K562 (cell line): ENCODE results near the gene PPM1F. TPM values are rescaled to one million over a fixed set of nuclear protein-coding genes. Genes with fewer than 3 reads are reported as not detected.

Experiments
- ATAC-seq: fragments of 200-7000 bp; cut with Tn5 transposase; 3 replicates; pipeline ENCODE4 v1.9.1; 2020; ENCODE audit warnings: moderate library complexity
- BruUV-seq: library from RNA; stranded (reverse); fragments of 400-500 nt; replicated peaks from 2 replicates; lab custom pipeline; 2021; lab: Mats Ljungman, UMichigan
- CTCF ChIA-PET: fragments of 300-600 bp; formaldehyde crosslinking; extraction: SDS; loops from one replicate; lab custom pipeline; 2021; ENCODE audit warnings: low intra/inter-chr PET ratio; lab: Yijun Ruan, JAX
- POLR2A ChIA-PET: fragments of 300-600, 350-650 bp; sonication (Branson Sonifier 250); formaldehyde crosslinking; extraction: SDS; loops from one replicate; lab custom pipeline; 2021; ENCODE audit warnings: antibody characterized with exemption, inconsistent platforms; lab: Yijun Ruan, JAX
- DNase-seq, 4 experiments: peaks; one replicate each; pipeline versions ENCODE4 v3.0.0 to v3.0.0-alpha.2; 2011 to 2018; ENCODE audit warnings: low spot score in 3 of 4, mixed read lengths in 3 of 4; ENCODE audit errors: extremely low read depth in 1 of 4
- FAIRE-seq: peaks from 2 replicates; lab custom pipeline; 2011; peaks lifted over from hg19 to GRCh38; lab: Jason Lieb, UNC
- H2AFZ ChIP-seq: 2 replicates; pipeline ENCODE4 v1.6.0; 2011; ENCODE audit warnings: low read depth, low read length, control low read depth, inconsistent platforms
- H3K27ac ChIP-seq: fragments of 200-600 bp; 3 replicates; pipeline ENCODE4 v1.8.0; 2011; ENCODE audit warnings: low read depth, mild to moderate bottlenecking, control low read depth, inconsistent platforms, low read length, moderate library complexity, mixed read lengths; ENCODE audit errors: extremely low read depth
- H3K27me3 ChIP-seq, 2 experiments: fragments of 300-600 bp in 1 of 2; 2 replicates in 1 of 2; 3 replicates in 1 of 2; pipeline versions ENCODE4 v1.6.0 to v1.8.0; 2011; ENCODE audit warnings: inconsistent platforms in 2 of 2, low read length in 2 of 2, mild to moderate bottlenecking in 1 of 2, mixed read lengths in 1 of 2, moderate library complexity in 1 of 2; ENCODE audit not compliant: control insufficient read depth in 2 of 2, insufficient read depth in 2 of 2
- H3K36me3 ChIP-seq: fragments of 300-600 bp; 3 replicates; pipeline ENCODE4 v1.8.0; 2011; ENCODE audit warnings: mild to moderate bottlenecking, low read length, inconsistent platforms; ENCODE audit not compliant: control insufficient read depth, insufficient read depth
- H3K4me1 ChIP-seq, 2 experiments: fragments of 200-600 bp in 1 of 2; replicated peaks in 1 of 2; 2 replicates in 1 of 2; 3 replicates in 1 of 2; pipeline versions ENCODE4 v1.5.1 to v1.8.0; 2011; ENCODE audit warnings: inconsistent platforms in 2 of 2, low read length in 2 of 2, mild to moderate bottlenecking in 1 of 2, mixed read lengths in 1 of 2, moderate library complexity in 1 of 2; ENCODE audit not compliant: control insufficient read depth in 2 of 2, insufficient read depth in 2 of 2
- H3K4me2 ChIP-seq: 2 replicates; pipeline ENCODE4 v1.6.1; 2011; ENCODE audit warnings: low read length, control low read depth, inconsistent platforms, mixed read lengths; ENCODE audit not compliant: insufficient read depth
- H3K4me3 ChIP-seq: fragments of 200-600 bp; sonication (generic), shearing (Covaris generic); 2 replicates; pipeline ENCODE4 v1.5.1; 2016; ENCODE audit warnings: control low read depth, inconsistent platforms
- H3K79me2 ChIP-seq: fragments of 200-600 bp; 3 replicates; pipeline ENCODE4 v1.8.0; 2011; ENCODE audit warnings: low read length, inconsistent platforms; ENCODE audit not compliant: control insufficient read depth, insufficient read depth
- H3K9ac ChIP-seq, 2 experiments: 2 replicates each; pipeline versions ENCODE4 v1.6.0 to v1.6.1; 2011; ENCODE audit warnings: low read depth in 2 of 2, low read length in 2 of 2, control low read depth in 1 of 2, inconsistent platforms in 1 of 2, mild to moderate bottlenecking in 1 of 2, mixed read lengths in 1 of 2; ENCODE audit not compliant: insufficient read depth in 1 of 2
- H3K9me1 ChIP-seq: one replicate; pipeline ENCODE4 v1.6.0; 2011; ENCODE audit warnings: inconsistent platforms, mild to moderate bottlenecking, low read length, moderate library complexity; ENCODE audit not compliant: control insufficient read depth, insufficient read depth
- H3K9me3 ChIP-seq: replicated peaks from 2 replicates; pipeline ENCODE4 v1.5.1; 2011; ENCODE audit warnings: low read depth, low read length, inconsistent platforms; ENCODE audit not compliant: control insufficient read depth, insufficient read depth
- H4K20me1 ChIP-seq: replicated peaks from 2 replicates; pipeline ENCODE4 v1.6.1; 2011; ENCODE audit warnings: low read length, inconsistent platforms, mixed read lengths; ENCODE audit not compliant: control insufficient read depth, insufficient read depth
- BCOR ChIP-seq: fragments of 450-650 bp; IDR thresholded peaks from 2 replicates; pipeline ENCODE4 v1.6.1; 2016
- BHLHE40 ChIP-seq: IDR thresholded peaks from 2 replicates; pipeline ENCODE4 v1.6.1; 2011; ENCODE audit warnings: low read length, improper control_type of control experiment
- ETS1 ChIP-seq: conservative IDR thresholded peaks from 2 replicates; pipeline ENCODE4 v1.6.1; 2011; ENCODE audit warnings: low read depth, mild to moderate bottlenecking, low read length; ENCODE audit not compliant: control insufficient read depth
- FOXA3 ChIP-seq, 2 experiments: fragments of 450-650 bp in 1 of 2; sonication (generic) in 1 of 2; formaldehyde crosslinking; IDR thresholded peaks in 1 of 2; conservative IDR thresholded peaks in 1 of 2; 2 replicates each; pipeline versions ENCODE4 v1.4.0 to v1.8.0; 2020 to 2022; ENCODE audit warnings: mild to moderate bottlenecking in 2 of 2, missing genetic modification reagents in 1 of 2
- JUN ChIP-seq, 2 experiments: sonication (generic) in 1 of 2; formaldehyde crosslinking in 1 of 2; IDR thresholded peaks; 2 replicates each; pipeline versions ENCODE4 v1.6.1 to v1.8.0; 2012 to 2022; ENCODE audit warnings: borderline replicate concordance in 2 of 2, mild to moderate bottlenecking in 2 of 2, improper control_type of control experiment in 1 of 2, low read depth in 1 of 2, low read length in 1 of 2, missing genetic modification reagents in 1 of 2
- KLF10 ChIP-seq: fragments of 250-450 bp; sonication (Bioruptor Pico); IDR thresholded peaks from 2 replicates; pipeline ENCODE4 v1.6.1; 2021; ENCODE audit warnings: matching md5 sums
- PCBP1 ChIP-seq: fragments of 200-400 bp; formaldehyde crosslinking; IDR thresholded peaks from 2 replicates; pipeline ENCODE4 v1.6.1; 2018; ENCODE audit warnings: mild to moderate bottlenecking, low read depth, low read length; ENCODE audit not compliant: poor library complexity, severe bottlenecking
- PRMT5 ChIP-seq: sonication (generic); formaldehyde crosslinking; IDR thresholded peaks from 2 replicates; pipeline ENCODE4 v1.5.0; 2020; ENCODE audit warnings: missing genetic modification reagents
- RBM14 ChIP-seq: fragments of 200-400 bp; formaldehyde crosslinking; IDR thresholded peaks from 2 replicates; pipeline ENCODE4 v1.6.1; 2018; ENCODE audit warnings: low read depth, mild to moderate bottlenecking, low read length, moderate library complexity, borderline replicate concordance; ENCODE audit not compliant: insufficient read depth
- SETDB1 ChIP-seq: IDR thresholded peaks from one replicate; pipeline ENCODE4 v1.6.1; 2012; ENCODE audit warnings: low read length, control low read depth, inconsistent platforms
- SMARCE1 ChIP-seq: fragments of 450-650 bp; IDR thresholded peaks from 2 replicates; pipeline ENCODE4 v1.7.1; 2016; ENCODE audit warnings: mild to moderate bottlenecking
- THAP7 ChIP-seq: fragments of 250-450 bp; sonication (Bioruptor Pico); IDR thresholded peaks from 2 replicates; pipeline ENCODE4 v1.5.0; 2021
- ZBTB34 ChIP-seq: fragments of 250-450 bp; sonication (Bioruptor Pico); IDR thresholded peaks from 2 replicates; pipeline ENCODE4 v1.8.0; 2021; ENCODE audit warnings: mild to moderate bottlenecking, moderate library complexity
- ZNF143 ChIP-seq: sonication (generic); formaldehyde crosslinking; IDR thresholded peaks from 2 replicates; pipeline ENCODE4 v1.9.0; 2022; ENCODE audit warnings: mild to moderate bottlenecking, missing genetic modification reagents
- ZNF197 ChIP-seq: fragments of 200-800 bp; sonication (Bioruptor generic); IDR thresholded peaks from 2 replicates; pipeline ENCODE4 v1.6.1; 2016; ENCODE audit warnings: low read depth, missing genetic modification characterization, missing compliant biosample characterization
- WGBS: fragments of 100-300 bp; shearing (Covaris generic); methylation state at CpG from one replicate; pipeline ENCODE4 v1.1.6; 2016; ENCODE audit warnings: low coverage, mixed read lengths; ENCODE audit not compliant: insufficient coverage; ENCODE audit errors: missing lambda C conversion rate; 5-methylcytosine and 5-hydroxymethylcytosine counted together
- in situ Hi-C: fragments of 300-500 bp; cut with MboI; formaldehyde crosslinking; loops from 4 replicates; pipeline ENCODE4 v1.15.0; 2018; ENCODE audit warnings: inconsistent platforms, mixed read lengths
- intact Hi-C: fragments of 100-400 bp; cut with micrococcal nuclease; formaldehyde crosslinking; loops from 2 replicates; pipeline ENCODE4 v1.14.2; 2022
- polyA plus RNA-seq, 8 experiments: library from polyadenylated mRNA; depleted of rRNA in 4 of 8; stranded (reverse) in 5 of 8; unstranded in 3 of 8; fragments of >200 nt; fragmentation: Nextera tagmentation in 2 of 8; fragmentation: Illumina TruSeq in 1 of 8; extraction: Ambion mirVana in 2 of 8; extraction: Trizol in 1 of 8; gene quantifications; 2 replicates each; pipeline versions ENCODE4 v1.2.1 to v1.2.3, GENCODE V29; 2011 to 2014; ENCODE audit warnings: inconsistent platforms in 1 of 8, missing spikeins in 1 of 8
- total RNA-seq, 7 experiments: library from RNA; depleted of rRNA in 6 of 7; stranded (reverse); fragments of >200 nt in 6 of 7; fragmentation: Illumina TruSeq in 2 of 7; extraction: Trizol in 2 of 7; gene quantifications; 2 replicates each; pipeline versions ENCODE4 v1.2.1 to v1.2.3, GENCODE V29; 2011 to 2021; ENCODE audit warnings: low replicate concordance in 1 of 7
- TF ChIP-seq, protein P1 (sequence below): sonication (generic); formaldehyde crosslinking; IDR thresholded peaks from 2 replicates; pipeline ENCODE4 v1.9.0; 2022; ENCODE audit warnings: mild to moderate bottlenecking, missing genetic modification reagents

Gene PPM1F
- total and polyA plus RNA-seq, 9 of the 15 experiments (the other 6 are each of a cell fraction or from before 2014, with no cell fraction given): 2.1 to 159 (median 64.0) TPM

DNA sequence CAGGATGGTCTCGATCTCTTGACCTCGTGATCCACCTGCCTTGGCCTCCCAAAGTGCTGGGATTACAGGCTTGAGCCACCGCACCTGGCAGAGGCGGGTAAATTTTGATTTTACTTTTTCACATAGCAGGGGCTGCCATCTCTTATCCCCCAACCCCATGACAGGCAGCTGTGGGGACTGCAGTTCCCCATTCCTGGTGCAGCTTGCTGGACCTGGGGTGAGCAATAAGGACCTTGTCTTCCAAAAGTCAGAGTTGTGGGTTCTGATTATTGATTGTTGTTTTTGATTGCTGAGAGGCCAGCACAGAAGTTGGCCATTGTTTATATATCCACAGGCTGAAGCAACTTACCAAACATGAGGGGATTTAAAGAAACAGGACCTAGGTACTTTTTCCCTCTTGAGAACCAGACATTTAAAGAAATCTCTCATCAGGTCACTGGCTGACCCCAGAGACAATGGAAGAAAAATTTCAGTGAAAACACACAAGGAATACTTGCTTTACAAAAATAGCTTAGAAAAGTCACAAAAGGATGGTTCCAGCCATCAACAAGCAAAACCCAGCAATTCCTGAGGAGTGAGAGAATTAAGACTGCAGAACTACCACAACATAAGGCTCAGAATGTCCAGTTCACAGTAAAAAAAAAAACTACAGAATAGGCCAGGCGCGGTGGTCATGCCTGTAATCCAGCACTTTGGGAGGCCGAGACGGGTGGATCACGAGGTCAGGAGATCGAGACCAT is 63.2 kb downstream of the PPM1F start:
- Histone ChIP-seq H3K9me1 (no peaks in the 10 kb centered on the region), H3K27me3 (peaks cover 10 to 18% of the 10 kb centered on the region in 2 experiments; a peak in 3 of 5 replicates), H3K4me1 (no peaks in the 10 kb centered on the region), H3K27ac (no peak overlapping the region), H3K9ac (no peak overlapping the region), H2AFZ (no peak overlapping the region), H3K36me3 (no peaks in the 10 kb centered on the region), H3K4me2 (no peak overlapping the region), H3K9me3 (no peaks in the 10 kb centered on the region), H3K79me2 (no peaks in the 10 kb centered on the region), H3K4me3 (no peak overlapping the region), H4K20me1 (no peaks in the 10 kb centered on the region)
- in situ Hi-C loops: no loop called here
- DNase-seq (peak in 1 of 4 experiments; percentile 30), FAIRE-seq (no peak), ATAC-seq (peak; percentile 8; the same call in 2 of the 3 replicates)
- BruUV-seq: no TSS peak
- ChIA-PET CTCF (interaction anchor here (0.6 kb wide), 2 partner anchors 10 to 17 kb away, joined by 4 read pairs; no protein-coding TSS in a partner anchor), POLR2A (interaction anchor here (0.5 to 1.5 kb wide), 8 partner anchors 9 to 269 kb away, joined by 3 to 6 read pairs (median 4); no protein-coding TSS in a partner anchor)
- intact Hi-C loops: no loop called here
- 32% methylated on average over 10 of the region's 10 CpGs for WGBS
- TF ChIP-seq ZNF197 (CRISPR knock-in tag) (no peak), KLF10 (CRISPR knock-in tag) (no peak), ZNF143 (CRISPR knock-in tag) (peak; percentile 56), ZBTB34 (CRISPR knock-in tag) (no peak), THAP7 (CRISPR knock-in tag) (no peak), SMARCE1 (no peak), BCOR (no peak), PRMT5 (0 out of 2 replicates have a peak, but pooled peaks have one; percentile 68), RBM14 (no peak), ETS1 (no peak), FOXA3 (CRISPR knock-in tag; conservative IDR thresholded peaks at IDR 0.05 in 1 of 2, IDR thresholded peaks at IDR 0.05 in 1 of 2) (peak in 1 of 2 experiments; percentile 48; a peak in 1 of 4 replicates), BHLHE40 (no peak), SETDB1 (no peak), JUN (IDR thresholded peaks at IDR 0.05; ENCODE audit: borderline replicate concordance, low read depth, low read length) (no peak), JUN (CRISPR knock-in tag; IDR thresholded peaks at IDR 0.05; ENCODE audit: borderline replicate concordance) (peak; percentile 66; the same call in 1 of the 2 replicates), PCBP1 (no peak)
- TF ChIP-seq, protein P1, sequence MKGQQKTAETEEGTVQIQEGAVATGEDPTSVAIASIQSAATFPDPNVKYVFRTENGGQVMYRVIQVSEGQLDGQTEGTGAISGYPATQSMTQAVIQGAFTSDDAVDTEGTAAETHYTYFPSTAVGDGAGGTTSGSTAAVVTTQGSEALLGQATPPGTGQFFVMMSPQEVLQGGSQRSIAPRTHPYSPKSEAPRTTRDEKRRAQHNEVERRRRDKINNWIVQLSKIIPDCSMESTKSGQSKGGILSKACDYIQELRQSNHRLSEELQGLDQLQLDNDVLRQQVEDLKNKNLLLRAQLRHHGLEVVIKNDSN (CRISPR knock-in tag): peak; percentile 36; the same call in 1 of the 2 replicates
